Activated T-helper 1 cell treated with anti-CD3 and anti-CD28 coated beads, Interleukin-2, amount 50 U/mL, for 16 hours (primary cell): ENCODE data around the gene TMEM97.
"Not testable (repeated sequence)": the region's sequence is repeated elsewhere in the genome, so short reads cannot be mapped to it uniquely, and the experiment has no call there.

Source experiments
- DNase-seq, 2 donors: peaks; one replicate each; pipeline ENCODE4 v3.0.0-alpha.2; 2020; ENCODE audit warnings: low read depth in 1 of 2, low spot score in 1 of 2

TMEM97 gene

DNA sequence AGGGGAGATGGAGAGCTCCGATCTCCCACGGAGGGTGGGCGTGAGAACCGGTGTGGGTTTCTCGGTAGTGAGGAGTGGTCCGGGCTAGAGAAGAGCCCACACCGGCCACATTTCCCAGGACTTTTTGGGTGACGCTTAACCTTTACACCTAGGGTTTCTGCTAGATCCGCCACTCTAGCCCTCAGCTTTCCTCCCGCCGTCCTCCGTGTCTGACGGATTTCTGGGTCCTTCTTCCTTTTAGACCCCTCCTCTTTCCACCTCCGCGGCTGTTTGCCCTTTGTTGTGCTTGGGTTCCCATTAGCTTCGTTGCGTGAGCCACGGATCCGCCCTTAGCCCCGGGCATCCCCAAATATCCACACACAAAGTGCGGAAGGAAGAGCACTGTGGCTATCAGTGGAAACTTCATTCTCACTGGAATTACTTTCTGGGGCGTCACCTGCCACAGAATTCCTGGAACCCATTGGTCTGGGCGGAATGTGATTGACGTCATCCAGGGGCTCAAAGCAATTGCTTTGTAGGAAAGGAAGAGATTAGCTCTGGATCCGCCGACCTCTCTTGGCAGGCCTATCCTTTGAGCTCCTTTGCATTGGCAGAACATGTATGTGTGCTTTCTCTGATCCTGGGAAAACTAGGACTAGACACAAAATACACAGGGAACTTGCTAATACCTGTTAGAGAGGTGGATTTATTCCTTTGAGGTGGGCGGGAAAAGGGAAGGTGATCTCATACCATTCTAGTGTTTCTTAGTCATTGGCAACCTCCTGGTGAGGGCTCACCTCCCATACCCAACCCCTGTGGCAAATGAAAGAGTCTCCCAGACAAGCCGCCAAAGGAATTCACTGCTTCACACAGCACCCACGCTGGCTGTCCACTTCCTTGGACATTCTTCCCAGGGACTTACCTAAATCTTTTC lies 17.2 kb downstream of the TMEM97 start:
- DNase-seq: peak in 1 of 2 donors; percentile 12

DNA sequence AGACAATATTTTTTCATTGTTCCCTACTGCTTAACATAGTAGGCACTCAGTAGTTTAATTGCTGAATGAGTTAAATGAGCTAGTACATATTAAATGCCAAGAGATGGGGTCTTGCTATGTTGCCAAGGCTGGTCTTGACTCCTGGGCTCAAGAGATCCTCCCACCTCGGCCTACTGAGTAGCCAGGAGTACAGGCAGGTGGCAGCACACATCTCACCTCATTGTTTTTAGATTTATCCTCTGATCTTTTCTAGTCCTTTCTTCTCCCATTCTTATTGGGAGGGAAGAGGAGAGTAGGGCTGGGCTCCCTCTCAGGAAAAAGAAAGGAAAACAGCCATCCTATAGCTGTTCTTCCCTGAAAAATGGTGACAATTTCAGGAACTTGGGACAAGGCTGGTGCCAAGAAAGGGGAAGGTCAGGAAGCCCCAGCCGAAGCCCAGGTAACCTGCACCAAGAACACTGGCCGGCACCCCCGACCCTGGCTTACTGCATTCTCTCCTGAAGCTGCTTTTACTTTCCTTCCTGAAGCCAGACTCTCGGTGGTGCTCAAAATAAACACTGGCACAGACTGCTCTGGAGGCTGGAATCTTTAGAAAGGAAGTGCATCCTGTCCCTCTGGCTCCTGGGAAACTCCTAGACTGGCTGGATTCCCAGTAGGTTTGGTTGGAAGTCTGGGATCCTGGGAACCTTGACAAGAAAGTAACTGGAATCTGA lies 19.2 kb downstream of the TMEM97 start:
- no peak for DNase-seq

DNA sequence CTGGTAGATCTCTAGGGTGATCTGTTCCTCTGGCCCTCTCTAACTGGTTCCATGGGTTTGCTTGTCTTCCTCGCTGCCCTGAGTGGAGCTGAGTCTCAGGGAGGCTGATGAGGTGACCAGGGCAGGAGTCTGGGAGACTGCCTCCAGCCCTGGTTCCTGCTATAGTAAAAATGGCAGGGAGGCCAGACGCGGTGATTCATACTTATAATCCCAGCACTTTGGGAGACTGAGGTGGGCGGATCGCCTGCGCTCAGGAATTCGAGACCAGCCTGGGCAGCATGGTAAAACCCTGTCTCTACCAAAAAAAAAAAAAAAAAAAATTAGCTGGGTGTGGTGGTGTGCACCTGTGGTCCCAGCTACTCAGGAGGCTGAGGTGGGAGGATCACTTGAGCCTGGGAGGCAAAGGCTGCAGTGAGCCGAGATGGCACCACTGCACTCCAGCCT lies 19.8 kb downstream of the TMEM97 start:
- DNase-seq: not testable (repeated sequence)

DNA sequence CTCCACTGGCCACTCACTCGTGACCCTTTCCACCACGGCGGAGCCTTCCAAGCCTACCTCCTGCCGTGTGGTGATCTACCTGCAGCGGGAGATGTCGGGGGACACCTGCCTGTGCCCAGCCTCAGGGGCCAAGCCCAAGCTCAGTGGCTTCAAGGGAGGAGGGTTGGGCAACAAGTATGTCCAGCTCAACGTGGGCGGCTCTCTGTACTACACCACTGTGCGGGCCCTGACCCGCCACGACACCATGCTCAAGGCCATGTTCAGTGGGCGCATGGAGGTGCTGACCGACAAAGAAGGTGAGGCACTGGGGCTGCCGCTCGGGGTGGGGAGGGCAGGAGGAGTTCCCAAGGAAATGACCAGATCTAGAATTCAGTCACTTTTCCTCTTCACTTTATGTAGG lies 20.4 kb downstream of the TMEM97 start:
- no peak for DNase-seq

DNA sequence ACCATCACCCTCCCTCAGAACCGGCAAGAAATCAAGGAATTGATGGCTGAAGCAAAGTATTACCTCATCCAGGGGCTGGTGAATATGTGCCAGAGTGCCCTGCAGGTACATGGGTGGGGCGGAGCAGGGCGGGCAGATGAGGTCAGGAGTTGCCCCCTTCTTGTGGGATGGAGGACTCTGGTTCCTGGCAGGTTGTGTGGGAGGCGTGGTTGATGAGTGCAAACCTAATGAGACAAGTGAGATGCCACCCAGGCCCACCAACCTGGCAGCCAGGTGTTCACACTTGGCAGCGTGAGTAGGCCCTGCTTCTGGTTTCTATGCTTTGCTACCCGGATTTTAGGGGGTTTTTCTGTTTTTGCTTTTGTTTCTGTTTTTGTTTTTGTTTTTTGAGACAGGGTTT lies 21.4 kb downstream of the TMEM97 start:
- DNase-seq: no peak

DNA sequence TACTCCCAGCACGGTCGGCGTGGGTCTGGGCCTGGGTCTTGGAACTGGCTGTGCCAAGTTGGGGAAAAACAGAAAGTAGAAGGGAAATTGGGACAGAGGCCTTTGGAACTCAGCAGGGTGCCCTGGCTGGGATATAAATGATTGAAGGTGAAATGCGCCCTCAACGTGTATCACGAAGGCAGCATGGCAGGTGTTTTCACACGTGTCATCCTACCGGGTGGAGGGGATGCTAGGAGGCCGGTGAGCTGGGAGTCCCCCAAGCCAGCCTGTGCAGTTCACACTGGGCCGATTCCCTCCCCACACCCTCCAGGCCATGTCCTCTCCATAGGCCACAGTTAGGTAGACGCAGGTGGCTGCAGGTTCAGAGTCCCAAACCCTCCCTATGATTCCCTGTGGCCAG lies 22.5 kb downstream of the TMEM97 start:
- no peak for DNase-seq

DNA sequence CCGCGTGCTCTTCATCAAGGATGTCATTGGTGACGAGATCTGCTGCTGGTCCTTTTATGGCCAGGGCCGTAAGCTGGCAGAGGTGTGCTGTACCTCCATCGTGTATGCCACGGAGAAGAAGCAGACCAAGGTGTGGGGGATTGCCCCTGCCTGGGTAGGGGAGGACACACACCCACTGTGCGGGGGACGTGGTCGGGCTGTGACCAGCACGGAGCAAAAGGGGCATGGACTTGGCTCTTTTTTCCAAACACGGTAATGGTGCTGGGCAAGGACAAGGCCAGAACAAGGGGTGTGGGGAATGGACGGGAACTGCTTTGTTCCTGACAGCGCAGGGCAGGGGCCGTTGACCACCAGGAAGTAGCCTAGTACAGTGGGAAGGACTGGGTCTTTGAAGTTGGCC lies 23.3 kb downstream of the TMEM97 start:
- no peak for DNase-seq

DNA sequence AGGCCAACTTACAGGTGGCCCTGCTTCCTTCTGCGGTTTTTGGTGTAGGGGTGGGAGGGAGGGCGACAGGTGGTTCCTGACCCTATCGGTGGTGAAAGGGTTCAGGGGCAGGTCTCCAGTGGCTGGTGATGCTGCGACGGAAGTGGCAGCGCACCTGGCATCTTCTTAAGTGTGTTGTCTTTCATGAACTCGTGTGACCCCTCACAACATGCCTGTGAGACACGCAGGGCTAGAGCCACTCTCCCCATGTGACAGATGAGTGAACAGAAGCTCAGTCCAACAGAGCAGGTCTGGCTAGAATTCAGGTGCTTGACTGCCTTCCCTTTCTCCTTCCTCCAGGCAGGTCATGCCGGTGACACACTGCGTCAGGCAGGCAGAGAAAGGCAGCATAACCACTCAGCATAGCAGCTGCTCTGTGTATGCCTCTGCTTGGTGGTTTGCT lies 24.5 kb downstream of the TMEM97 start:
- no peak for DNase-seq

DNA sequence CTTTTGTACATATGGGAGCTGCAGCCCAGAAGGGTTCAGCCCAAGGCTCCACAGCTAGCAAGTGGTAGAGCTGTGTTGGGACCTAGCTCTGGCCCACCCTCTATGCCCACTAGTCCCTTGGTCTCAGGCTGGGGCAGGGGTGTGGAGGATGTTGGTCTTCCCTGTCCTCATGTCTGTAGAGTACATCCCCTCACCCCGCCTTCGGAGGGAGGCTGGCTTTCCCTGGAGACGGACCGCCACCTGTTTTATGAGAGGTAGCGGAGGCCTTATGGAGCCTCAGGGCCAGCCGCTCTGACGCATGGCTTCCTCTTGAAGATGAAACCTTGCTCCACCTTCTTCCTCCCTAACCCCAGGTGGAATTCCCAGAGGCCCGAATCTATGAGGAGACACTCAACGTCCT lies 25.0 kb downstream of the TMEM97 start:
- DNase-seq: no peak

DNA sequence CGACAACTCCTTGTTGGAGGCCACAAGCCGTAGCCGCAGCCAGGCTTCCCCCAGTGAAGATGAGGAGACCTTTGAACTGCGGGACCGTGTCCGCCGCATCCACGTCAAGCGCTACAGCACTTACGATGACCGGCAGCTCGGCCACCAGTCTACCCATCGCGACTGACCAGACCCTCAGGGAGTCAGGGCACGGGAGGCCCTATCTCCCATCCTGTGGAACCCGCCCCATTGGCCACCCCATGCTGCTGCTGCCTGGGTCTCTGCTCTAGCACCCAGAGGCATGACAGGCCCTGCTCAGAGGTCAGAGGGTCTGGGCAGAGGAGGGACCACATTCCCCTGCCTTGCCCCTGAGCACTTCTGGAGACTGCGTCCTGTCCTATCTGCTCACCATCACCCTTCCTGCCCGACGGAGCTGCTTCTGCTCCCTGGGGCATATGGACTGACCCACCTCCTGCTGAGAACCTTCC lies 25.5 kb downstream of the TMEM97 start:
- DNase-seq: no peak

DNA sequence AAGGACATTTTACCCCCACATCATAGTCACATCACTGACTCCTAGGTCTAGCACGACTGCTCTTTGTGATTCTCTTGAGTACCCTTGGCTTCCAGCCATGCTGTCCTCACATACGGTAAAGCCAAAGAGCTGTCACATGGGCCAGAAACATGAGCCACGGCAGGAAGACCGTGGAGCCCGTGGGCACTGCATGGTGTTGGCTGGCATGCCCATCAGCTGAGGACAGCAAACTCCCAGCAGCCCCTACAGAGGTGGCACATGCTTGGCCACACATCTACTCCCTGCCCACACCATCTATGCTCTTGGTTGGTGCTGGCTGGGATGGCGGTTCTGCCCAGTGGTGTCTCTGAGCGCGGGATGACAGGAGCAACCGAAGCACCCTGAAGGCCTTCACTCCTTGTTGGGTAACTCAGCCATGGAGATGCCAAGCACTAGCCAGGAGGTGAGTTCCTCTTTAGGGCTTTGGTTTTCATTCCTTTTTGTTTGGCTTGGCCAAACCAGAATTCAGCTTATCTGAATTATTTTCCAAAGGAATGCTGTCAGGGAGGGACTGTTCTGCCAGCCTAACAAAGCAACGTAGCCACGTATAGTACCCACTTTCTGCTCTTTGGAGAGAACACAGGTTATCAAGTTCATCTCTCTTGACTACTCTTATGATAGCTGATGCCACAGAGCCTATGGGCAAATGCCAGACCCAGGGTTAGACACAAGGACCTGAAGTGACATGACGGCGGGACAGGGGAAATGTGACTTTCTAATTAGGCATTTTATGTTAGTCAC lies 26.6 kb downstream of the TMEM97 start:
- DNase-seq: no peak

DNA sequence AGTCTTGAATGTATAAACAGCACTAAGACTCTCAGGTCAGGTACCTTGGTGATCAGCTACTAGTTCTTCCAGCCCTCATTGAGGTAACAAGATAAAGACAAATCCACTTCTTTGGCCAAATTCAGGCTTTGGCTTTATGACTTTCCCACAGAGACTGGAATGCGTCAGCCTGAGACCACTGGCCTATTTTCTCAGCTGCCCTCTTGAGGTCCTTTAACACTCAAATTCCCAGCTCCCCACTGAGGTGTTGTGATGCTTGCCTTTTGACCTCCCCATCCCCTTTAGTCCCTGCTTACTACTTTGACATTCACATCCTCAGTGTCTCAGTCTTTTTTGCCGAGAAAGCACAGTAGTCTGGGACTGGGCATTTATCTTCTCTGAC lies 27.2 kb downstream of the TMEM97 start:
- DNase-seq: no peak

DNA sequence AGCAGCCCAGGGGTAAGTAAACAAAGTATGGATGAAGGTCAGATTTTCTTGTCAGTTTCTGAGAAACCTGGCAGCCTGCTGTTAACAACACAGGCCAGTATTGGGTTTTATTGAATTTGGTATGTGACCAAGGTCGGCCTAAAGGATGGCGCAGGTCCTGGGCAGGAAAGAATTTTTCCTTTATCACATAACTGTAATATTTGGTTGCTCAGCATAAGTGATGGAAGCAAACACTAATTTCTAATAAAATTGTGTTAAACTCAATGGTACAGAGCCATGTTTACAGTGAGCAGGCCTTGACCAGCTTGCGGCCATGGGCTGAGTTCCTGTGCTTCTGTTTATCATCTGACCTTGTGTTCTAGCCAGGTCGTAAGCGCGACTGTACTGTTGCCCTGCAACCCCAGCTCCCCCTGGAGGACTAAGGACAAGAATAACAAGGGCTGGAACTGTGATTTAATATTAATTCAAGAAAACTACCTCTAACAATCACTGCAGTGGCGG lies 27.8 kb downstream of the TMEM97 start:
- DNase-seq: no peak

DNA sequence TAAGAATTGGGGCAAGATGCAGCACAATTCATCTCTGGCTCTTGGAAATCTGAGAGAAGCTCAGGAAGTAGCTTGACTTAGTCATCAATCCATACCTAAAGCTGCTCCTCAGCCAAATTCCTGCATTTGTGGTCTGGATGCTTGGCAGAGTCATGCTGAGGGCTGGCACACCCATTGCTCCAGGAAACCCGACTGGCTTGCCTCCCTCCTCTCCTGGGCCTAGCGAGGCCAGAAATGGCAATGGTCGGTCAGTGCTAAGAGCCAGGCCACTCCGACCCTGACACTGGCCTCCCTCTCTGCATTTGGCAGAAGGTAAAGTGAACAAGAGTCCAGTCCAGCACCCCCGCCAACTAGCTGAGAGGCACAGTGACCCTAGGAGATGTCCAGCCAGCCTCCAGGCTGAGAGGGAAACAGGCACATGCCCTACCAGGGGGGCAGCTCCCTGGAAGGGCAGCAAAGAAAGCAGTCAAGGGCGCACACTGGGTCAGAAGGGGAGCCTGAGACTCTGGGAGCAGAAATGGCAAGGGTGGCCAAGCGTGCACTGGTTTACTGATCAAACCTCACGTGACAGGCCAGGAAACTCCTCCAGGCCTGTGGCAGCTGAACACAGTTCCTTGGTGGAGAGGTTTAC lies 28.4 kb downstream of the TMEM97 start:
- DNase-seq: no peak

DNA sequence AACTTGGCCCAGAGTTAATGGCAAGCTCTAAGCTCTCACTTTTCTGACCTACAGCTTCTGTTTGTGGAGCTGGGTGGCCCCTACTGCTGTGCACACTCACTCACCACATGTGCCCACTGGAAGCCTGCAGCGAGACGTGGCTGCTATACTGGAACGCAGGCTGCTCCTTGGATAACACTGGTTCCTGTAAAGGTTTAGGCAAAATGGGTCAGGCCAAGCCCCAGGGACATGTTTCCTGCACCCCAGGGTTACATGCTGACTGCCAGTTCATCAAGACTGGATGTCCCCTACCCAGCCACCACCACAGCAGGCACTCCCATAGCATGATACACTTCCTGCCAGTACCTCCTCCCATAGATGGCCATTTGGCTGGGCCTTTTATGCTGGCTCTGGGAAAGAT lies 30.0 kb downstream of the TMEM97 start:
- DNase-seq: no peak

DNA sequence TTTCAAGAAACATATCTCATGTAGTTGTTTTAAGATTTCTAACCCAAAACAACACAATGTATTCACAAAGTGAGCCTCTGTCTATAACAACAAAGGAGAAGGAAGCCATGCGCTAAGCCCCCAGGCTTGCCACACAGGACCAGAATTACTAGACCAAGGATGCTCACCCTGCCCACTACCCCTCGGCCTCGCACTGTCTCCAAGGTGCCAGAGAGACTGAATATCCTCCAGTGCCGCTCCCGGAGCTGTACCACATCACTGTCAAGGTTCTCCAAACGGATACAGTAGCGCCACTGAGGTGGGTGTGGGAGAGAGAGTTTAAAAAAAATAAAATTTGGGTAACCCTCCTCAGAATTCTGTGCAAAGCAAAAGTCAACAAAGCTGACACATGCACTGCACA lies 31.3 kb downstream of the TMEM97 start:
- no peak for DNase-seq

DNA sequence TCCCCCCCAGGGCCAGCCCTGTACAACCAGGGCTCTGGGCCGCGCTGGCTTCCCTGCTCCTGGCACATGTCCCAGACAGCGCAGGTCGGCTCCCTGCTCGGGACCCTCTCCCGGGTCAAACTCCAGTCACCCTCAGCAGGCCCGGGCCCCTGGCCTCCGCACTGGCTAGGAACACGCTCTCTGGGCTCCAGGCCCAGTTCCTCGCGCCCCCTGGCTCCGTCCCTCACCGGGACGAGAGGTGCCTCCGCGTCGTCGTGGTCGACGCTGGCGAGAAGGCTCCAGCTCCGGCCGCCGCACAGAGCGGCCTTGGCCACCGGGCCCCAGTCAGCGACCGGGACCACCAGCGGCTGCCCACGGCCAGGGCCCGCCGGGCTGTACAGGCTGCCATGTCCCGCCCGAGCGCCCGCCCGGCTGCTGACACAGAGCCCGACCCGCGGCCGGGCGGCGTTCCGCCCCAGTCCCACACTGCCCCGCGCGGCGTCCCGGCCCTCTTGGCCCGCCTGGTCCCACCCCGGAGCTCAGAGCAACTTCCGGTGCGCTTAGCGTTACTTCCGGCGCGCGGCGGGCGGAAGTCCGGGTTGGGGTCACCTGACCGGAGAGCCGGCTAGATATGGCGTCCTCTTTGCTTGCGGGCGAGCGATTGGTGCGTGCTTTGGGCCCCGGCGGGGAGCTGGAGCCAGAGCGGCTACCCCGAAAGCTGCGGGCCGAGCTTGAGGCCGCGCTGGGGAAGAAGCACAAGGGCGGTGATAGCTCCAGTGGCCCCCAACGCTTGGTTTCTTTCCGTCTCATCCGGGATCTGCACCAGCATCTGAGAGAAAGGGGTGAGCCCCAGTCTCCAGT lies 38.3 kb downstream of the TMEM97 start, which contains the start of gene POLDIP2:
POLDIP2 (minus strand) TSS at position 467 of the 840 bp plus-strand sequence; CDS start at position 388, 79 bp downstream.
- DNase-seq: peak; percentile 91 to 96

DNA sequence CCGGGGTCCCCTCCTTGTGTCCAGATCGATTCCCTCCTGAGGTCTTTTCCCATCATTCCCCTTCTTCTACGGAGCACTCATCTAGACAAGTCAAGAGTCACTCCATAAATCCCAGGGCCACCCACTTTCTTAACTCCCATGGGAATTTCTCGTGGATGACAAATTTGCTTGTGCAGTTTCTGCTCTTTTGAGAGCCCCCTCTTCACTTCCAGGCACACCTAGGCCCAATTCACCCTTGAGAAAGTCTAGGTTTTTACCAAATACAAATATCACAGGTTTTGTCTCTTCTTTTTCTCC lies 38.8 kb downstream of the TMEM97 start:
- DNase-seq: no peak

DNA sequence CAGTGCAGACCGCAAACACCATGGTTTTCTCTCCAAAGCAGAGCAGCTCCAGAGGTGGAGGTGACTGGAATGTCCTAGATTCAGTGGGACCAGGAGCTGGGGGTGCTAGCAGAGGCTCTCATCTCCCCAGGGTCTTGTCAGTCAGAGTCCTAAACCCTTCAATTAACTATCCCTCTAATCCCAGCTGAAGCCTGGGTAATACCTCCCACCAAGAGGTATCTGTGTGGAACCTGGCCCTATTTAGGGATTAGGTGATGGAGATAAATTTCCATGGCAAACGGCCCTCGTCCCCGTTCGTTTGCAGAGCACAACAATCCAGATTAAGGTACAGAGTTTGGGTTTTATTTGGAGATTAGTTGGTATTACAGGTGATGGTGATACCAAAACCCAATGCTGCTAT lies 44.2 kb downstream of the TMEM97 start:
- no peak for DNase-seq
